ENCODE data around the gene GRK5. TPM values are rescaled to one million over a fixed set of nuclear protein-coding genes. Genes with fewer than 3 reads are reported as not detected.

GRK5 gene
- total and polyA plus RNA-seq, 12 donors = 9.3 to 96.4 (median 21.5) TPM

- DNase-seq = no peak
- H3K27me3 ChIP-seq = no peaks in the 10 kb centered on the region
- H3K4me1 ChIP-seq (replicated peaks in 1 of 2) = peaks cover 4 to 25% of the 10 kb centered on the region in 2 donors
- H3K36me3 ChIP-seq (replicated peaks in 1 of 2) = no peaks in the 10 kb centered on the region
- TF ChIP-seq CTCF (IDR thresholded peaks at IDR 0.05) (no peak), POLR2A (IDR thresholded peaks at IDR 0.05) (no peak)
- H3K4me3 ChIP-seq = no peak overlapping the region
- WGBS, 4 donors = 91 to 100% (median 97%) methylated on average over 1 to 6 of the region's 6 CpGs
- no peaks in the 10 kb centered on the region for H3K9me3 ChIP-seq (replicated peaks in 1 of 3)
- intact Hi-C loops (cut with DNase I) = no loop called here
- no peak overlapping the region for H3K27ac ChIP-seq
Measured at GRCh38 chr10:119265691-119266090, 58.3 kb downstream of the GRK5 start.

- H3K36me3 ChIP-seq (replicated peaks in 1 of 2) = no peaks in the 10 kb centered on the region
- no peaks in the 10 kb centered on the region for H3K9me3 ChIP-seq (replicated peaks in 1 of 3)
- 91 to 96% (median 92%) methylated on average over 10 of the region's 10 CpGs for WGBS, 4 donors
- peaks cover 19 to 40% of the 10 kb centered on the region in 2 donors for H3K4me1 ChIP-seq (replicated peaks in 1 of 2)
- TF ChIP-seq POLR2A (IDR thresholded peaks at IDR 0.05) = no peak
- no peak for TF ChIP-seq CTCF (IDR thresholded peaks at IDR 0.05)
- intact Hi-C loops (cut with DNase I) = no loop called here
- no peak for DNase-seq
- no peak overlapping the region for H3K4me3 ChIP-seq
- no peaks in the 10 kb centered on the region for H3K27me3 ChIP-seq
- H3K27ac ChIP-seq = no peak overlapping the region
Measured at GRCh38 chr10:119267384-119267783, 60.0 kb downstream of the GRK5 start.

GRCh38 chr10:119268428-119268827, 61.1 kb downstream of the GRK5 start:
- Histone ChIP-seq H3K27me3 (no peaks in the 10 kb centered on the region), H3K4me3 (no peak overlapping the region), H3K27ac (peak overlapping the region in 3 of 5 donors; percentile 11 to 62 (median 48)), H3K9me3 (replicated peaks in 1 of 3) (no peaks in the 10 kb centered on the region), H3K4me1 (replicated peaks in 1 of 2) (peaks cover 19 to 40% of the 10 kb centered on the region in 2 donors), H3K36me3 (replicated peaks in 1 of 2) (no peaks in the 10 kb centered on the region)
- no peak for DNase-seq
- intact Hi-C loops (cut with DNase I) = no loop called here
- TF ChIP-seq CTCF (IDR thresholded peaks at IDR 0.05) (no peak), POLR2A (IDR thresholded peaks at IDR 0.05) (no peak)
- 87 to 92% (median 89%) methylated on average over 7 of the region's 7 CpGs for WGBS, 4 donors

GRCh38 chr10:119268871-119269506, 61.6 kb downstream of the GRK5 start:
- Histone ChIP-seq H3K4me3 (no peak overlapping the region), H3K9me3 (replicated peaks in 1 of 3) (no peaks in the 10 kb centered on the region), H3K36me3 (replicated peaks in 1 of 2) (no peaks in the 10 kb centered on the region), H3K27me3 (no peaks in the 10 kb centered on the region), H3K27ac (peak overlapping the region in 3 of 5 donors; percentile 11 to 62 (median 48)), H3K4me1 (replicated peaks in 1 of 2) (peaks cover 19 to 38% of the 10 kb centered on the region in 2 donors)
- intact Hi-C loops (cut with DNase I) = no loop called here
- WGBS, 4 donors = 73 to 88% (median 80%) methylated on average over 8 to 11 of the region's 11 CpGs
- no peak for TF ChIP-seq CTCF (IDR thresholded peaks at IDR 0.05)
- TF ChIP-seq POLR2A (IDR thresholded peaks at IDR 0.05) = no peak
- DNase-seq = no peak
